Astrocyte of the spinal cord (primary cell): Measurements from ENCODE around the gene TKT.
"Not testable (repeated sequence)": the region's sequence is repeated elsewhere in the genome, so short reads cannot be mapped to it uniquely, and the experiment has no call there.

Experiments used
- DNase-seq: peaks from one replicate; pipeline ENCODE4 v3.0.0; 2011; ENCODE audit warnings: low read depth, low spot score
- H3K4me3 ChIP-seq: 2 replicates; pipeline ENCODE4 v1.5.1; 2011; ENCODE audit warnings: low read depth, mild to moderate bottlenecking, low read length, moderate library complexity
- CTCF ChIP-seq: IDR thresholded peaks from 2 replicates; pipeline ENCODE4 v1.5.1; 2012; ENCODE audit warnings: low read depth, mild to moderate bottlenecking, low read length, inconsistent platforms
- in situ Hi-C: cut with HindIII; loops from 2 replicates; pipeline ENCODE4 v1.10.0; 2017; ENCODE audit warnings: low sequenced_read_pairs

Gene TKT

GRCh38 chr3:53255775-53256703 is at the start of gene TKT:
TSS of gene TKT (minus strand) at chr3:53256022. CDS start at chr3:53255942, 80 bp downstream.
- DNase-seq = peak; percentile 88
- TF ChIP-seq CTCF = no peak
- in situ Hi-C loops = no loop called here
- H3K4me3 ChIP-seq = peak within 1 kb of the TSS; percentile 94

GRCh38 chr3:53303957-53304356 is 48.1 kb upstream of the TKT start:
- H3K4me3 ChIP-seq = no peak overlapping the region
- in situ Hi-C loops = no loop called here
- no peak for TF ChIP-seq CTCF
- no peak for DNase-seq

- no peak for DNase-seq
- H3K4me3 ChIP-seq = no peak overlapping the region
- no peak for TF ChIP-seq CTCF
- in situ Hi-C loops = no loop called here
Observed at GRCh38 chr3:53303549-53303948, 47.7 kb upstream of the TKT start.

GRCh38 chr3:53300826-53301225 is 45.0 kb upstream of the TKT start:
- TF ChIP-seq CTCF = no peak
- no peak for DNase-seq
- in situ Hi-C loops = no loop called here
- no peak overlapping the region for H3K4me3 ChIP-seq

- peak; percentile 59 for DNase-seq
- in situ Hi-C loops, H3K4me3 ChIP-seq: not testable (repeated sequence)
- peak; percentile 83 for TF ChIP-seq CTCF
Observed at GRCh38 chr3:53299611-53300023, 43.8 kb upstream of the TKT start.

- no peak for DNase-seq
- no peak overlapping the region for H3K4me3 ChIP-seq
- no peak for TF ChIP-seq CTCF
- in situ Hi-C loops = no loop called here
Observed at GRCh38 chr3:53295410-53295809, 39.6 kb upstream of the TKT start.
